IMR-90 (cell line): ENCODE results near the gene JMY. TPM values are rescaled to one million over a fixed set of nuclear protein-coding genes. Genes with fewer than 3 reads are reported as not detected.

ENCODE experiments used
- ATAC-seq: fragments of 200-7000 bp; cut with Tn5 transposase; 2 replicates; pipeline ENCODE4 v1.9.1; 2020; ENCODE audit warnings: low read depth, mild to moderate bottlenecking, moderate library complexity
- BruUV-seq: library from RNA; stranded (reverse); fragments of 400-500 nt; replicated peaks from 2 replicates; lab custom pipeline; 2021; lab: Mats Ljungman, UMichigan
- CTCF ChIA-PET: fragments of 300-600 bp; formaldehyde crosslinking; extraction: SDS; loops from one replicate; lab custom pipeline; 2021; ENCODE audit warnings: antibody characterized with exemption; lab: Yijun Ruan, JAX
- POLR2A ChIA-PET: fragments of 300-600 bp; sonication (Branson Sonifier 250); formaldehyde crosslinking; loops from one replicate; lab custom pipeline; 2022; ENCODE audit warnings: antibody characterized with exemption; ENCODE audit not compliant: unreplicated experiment; lab: Charles Lee
- DNase-seq: peaks from one replicate; pipeline ENCODE4 v3.0.0; 2013
- H2AFZ ChIP-seq: replicated peaks from 2 replicates; pipeline ENCODE3; 2013; ENCODE audit warnings: low read length, mild to moderate bottlenecking; ENCODE audit not compliant: poor library complexity
- H2AK5ac ChIP-seq: 2 replicates; pipeline ENCODE4 v1.6.1; 2013; ENCODE audit warnings: low read depth, low read length, inconsistent platforms
- H2AK9ac ChIP-seq: replicated peaks from 2 replicates; pipeline ENCODE3; 2013; ENCODE audit warnings: mild to moderate bottlenecking, low read depth, low read length, moderate library complexity; ENCODE audit not compliant: poor library complexity
- H2BK120ac ChIP-seq: 2 replicates; pipeline ENCODE4 v1.6.1; 2013; ENCODE audit warnings: low read depth, low read length, inconsistent platforms
- H2BK15ac ChIP-seq: 3 replicates; pipeline ENCODE4 v1.6.1; 2013; ENCODE audit warnings: low read depth, low read length, inconsistent platforms
- H2BK20ac ChIP-seq: 2 replicates; pipeline ENCODE4 v1.6.1; 2013; ENCODE audit warnings: low read depth, mild to moderate bottlenecking, inconsistent platforms, low read length, moderate library complexity
- H2BK5ac ChIP-seq: 2 replicates; pipeline ENCODE4 v1.6.1; 2013; ENCODE audit warnings: mild to moderate bottlenecking, low read depth, low read length, inconsistent platforms; ENCODE audit not compliant: poor library complexity, severe bottlenecking
- H3K14ac ChIP-seq: replicated peaks from 2 replicates; pipeline ENCODE4 v1.6.1; 2013; ENCODE audit warnings: low read depth, low read length, inconsistent platforms
- H3K18ac ChIP-seq: 2 replicates; pipeline ENCODE4 v1.6.1; 2013; ENCODE audit warnings: low read depth, low read length, control low read depth
- H3K23ac ChIP-seq: 2 replicates; pipeline ENCODE4 v1.6.1; 2013; ENCODE audit warnings: low read depth, low read length, inconsistent platforms
- H3K27ac ChIP-seq: 2 replicates; pipeline ENCODE4 v1.5.1; 2013; ENCODE audit warnings: mild to moderate bottlenecking, control low read depth, low read length; ENCODE audit not compliant: insufficient read depth
- H3K27me3 ChIP-seq: 2 replicates; pipeline ENCODE4 v1.6.1; 2013; ENCODE audit warnings: low read length; ENCODE audit not compliant: control insufficient read depth, insufficient read depth
- H3K36me3 ChIP-seq: 2 replicates; pipeline ENCODE4 v1.6.1; 2013; ENCODE audit warnings: low read length, mixed read lengths; ENCODE audit not compliant: control insufficient read depth, insufficient read depth
- H3K4ac ChIP-seq: 2 replicates; pipeline ENCODE4 v1.6.1; 2013; ENCODE audit warnings: low read depth, low read length, inconsistent platforms
- H3K4me1 ChIP-seq: 2 replicates; pipeline ENCODE4 v1.6.1; 2013; ENCODE audit warnings: low read length, mixed read lengths; ENCODE audit not compliant: control insufficient read depth, insufficient read depth
- H3K4me2 ChIP-seq: 2 replicates; pipeline ENCODE4 v1.6.1; 2013; ENCODE audit warnings: low read depth, mild to moderate bottlenecking, control low read depth, low read length, moderate library complexity
- H3K4me3 ChIP-seq: 2 replicates; pipeline ENCODE4 v1.5.1; 2013; ENCODE audit warnings: low read depth, mild to moderate bottlenecking, control low read depth, low read length, moderate library complexity; ENCODE audit not compliant: insufficient read depth
- H3K56ac ChIP-seq: 2 replicates; pipeline ENCODE4 v1.6.1; 2013; ENCODE audit warnings: low read length, inconsistent platforms; ENCODE audit not compliant: insufficient read depth; ENCODE audit errors: extremely low read depth
- H3K79me1 ChIP-seq, 2 experiments: 2 replicates each; pipeline ENCODE4 v1.6.1; 2013; ENCODE audit warnings: low read length in 2 of 2, inconsistent platforms in 1 of 2, low read depth in 1 of 2
- H3K9ac ChIP-seq: 2 replicates; pipeline ENCODE4 v1.6.1; 2013; ENCODE audit warnings: low read depth, low read length, control low read depth
- H3K9me1 ChIP-seq: 2 replicates; pipeline ENCODE4 v1.6.1; 2013; ENCODE audit warnings: low read length, inconsistent platforms; ENCODE audit not compliant: insufficient read depth
- H3K9me3 ChIP-seq: 2 replicates; pipeline ENCODE4 v1.6.1; 2013; ENCODE audit warnings: low read length; ENCODE audit not compliant: control insufficient read depth, insufficient read depth
- H4K20me1 ChIP-seq: 2 replicates; pipeline ENCODE4 v1.6.1; 2013; ENCODE audit warnings: low read length, inconsistent platforms; ENCODE audit not compliant: insufficient read depth
- H4K5ac ChIP-seq: 2 replicates; pipeline ENCODE4 v1.6.1; 2013; ENCODE audit warnings: mild to moderate bottlenecking, low read depth, low read length, control low read depth
- H4K8ac ChIP-seq, 2 experiments: 2 replicates each; pipeline ENCODE4 v1.6.1; 2013; ENCODE audit warnings: low read depth in 2 of 2, low read length in 2 of 2, control low read depth in 1 of 2, inconsistent platforms in 1 of 2
- H4K91ac ChIP-seq: 2 replicates; pipeline ENCODE4 v1.6.1; 2013; ENCODE audit warnings: low read depth, low read length, inconsistent platforms; ENCODE audit not compliant: insufficient read depth
- FOS ChIP-seq: fragments of 150-350 bp; IDR thresholded peaks from 2 replicates; pipeline ENCODE4 v1.6.1; 2016; ENCODE audit warnings: low read depth, low read length
- RAD21 ChIP-seq: IDR thresholded peaks from 2 replicates; pipeline ENCODE4 v1.6.1; 2012; ENCODE audit warnings: low read length, improper control_type of control experiment
- WGBS, 2 experiments: methylation state at CpG; one replicate each; pipeline versions ENCODE4 v1.1.5 to v1.1.7; 2013; ENCODE audit warnings: missing lambda C conversion rate in 2 of 2; ENCODE audit not compliant: insufficient read length in 1 of 2; ENCODE audit errors: extremely low coverage in 2 of 2; 5-methylcytosine and 5-hydroxymethylcytosine counted together
- dilution Hi-C: fragments of 300-500 bp; cut with HindIII; formaldehyde crosslinking; loops from one replicate; pipeline ENCODE4 v1.14.3; 2018; ENCODE audit warnings: low sequenced_read_pairs; ENCODE audit not compliant: unreplicated experiment
- in situ Hi-C: fragments of 300-500 bp; cut with MboI; formaldehyde crosslinking; loops from 3 replicates; pipeline ENCODE4 v1.14.3; 2019; ENCODE audit warnings: low sequenced_read_pairs, inconsistent platforms, mixed read lengths
- intact Hi-C: fragments of 100-400 bp; cut with micrococcal nuclease; formaldehyde crosslinking; loops from 2 replicates; pipeline ENCODE4 v1.10.0; 2022
- polyA plus RNA-seq, 3 experiments: library from polyadenylated mRNA; depleted of rRNA; stranded (reverse); fragments of >200 nt; gene quantifications; 2 replicates each; pipeline ENCODE4 v1.2.3, GENCODE V29; 2012; ENCODE audit warnings: low replicate concordance in 1 of 3
- total RNA-seq: library from RNA; depleted of rRNA; stranded (reverse); fragments of >200 nt; gene quantifications from 2 replicates; pipeline ENCODE4 v1.2.3, GENCODE V29; 2012

Gene JMY
- total and polyA plus RNA-seq, 2 of the 4 experiments (the other 2 are of a cell fraction) = 1.7 to 3.2 TPM

- Histone ChIP-seq H3K4me2 (peak overlapping the region; percentile 41; the same call in 1 of the 2 replicates), H3K4me3 (no peak overlapping the region), H3K23ac (peak overlapping the region; percentile 68; the same call in 1 of the 2 replicates), H3K27me3 (no peaks in the 10 kb centered on the region), H3K36me3 (peaks cover 4% of the 10 kb centered on the region; the same call in 1 of the 2 replicates), H2AFZ (no peak overlapping the region), H3K27ac (peak overlapping the region; percentile 58; the same call in 1 of the 2 replicates), H4K5ac (peak overlapping the region; percentile 53; the same call in 1 of the 2 replicates), H3K9me3 (no peaks in the 10 kb centered on the region), H2AK9ac (peak overlapping the region; percentile 59), H4K91ac (peak overlapping the region; percentile 86), H3K4ac (peak overlapping the region; percentile 90), H2BK20ac (peak overlapping the region; percentile 90), H3K56ac (no peak overlapping the region), H3K9me1 (peaks cover 7% of the 10 kb centered on the region), H3K4me1 (peaks cover 13% of the 10 kb centered on the region), H3K79me1 (no peaks in the 10 kb centered on the region), H3K9ac (no peak overlapping the region), H3K18ac (peak overlapping the region; percentile 73), H2AK5ac (peak overlapping the region; percentile 78), H2BK5ac (peak overlapping the region; percentile 31), H2BK120ac (peak overlapping the region; percentile 88), H4K20me1 (0 out of 2 replicates have a peak, but pooled peaks cover 3% of the 10 kb centered on the region), H3K14ac (peak overlapping the region; percentile 91), H4K8ac (peak overlapping the region; percentile 2 to 82; a peak in 2 of 4 replicates), H2BK15ac (peak overlapping the region; percentile 61; the same call in 1 of the 3 replicates)
- dilution Hi-C loops = no loop called here
- intact Hi-C loops = no loop called here
- ChIA-PET CTCF (no interaction called here), POLR2A (no interaction called here)
- DNase-seq (peak; percentile 78), ATAC-seq (peak; percentile 90)
- TF ChIP-seq FOS (peak; percentile 11; the same call in 1 of the 2 replicates), RAD21 (no peak)
- WGBS, 2 experiments = no CpG with 5 or more reads among the region's 4 CpGs
- in situ Hi-C loops = no loop called here
- BruUV-seq = no TSS peak
Observed at GRCh38 chr5:79301046-79301712, 65.2 kb downstream of the JMY start.
